Medulla oblongata (tissue), 1 donor: ENCODE data around the gene PUS7.
"Not testable (repeated sequence)": the region's sequence is repeated elsewhere in the genome, so short reads cannot be mapped to it uniquely, and the experiment has no call there.

Experiments used
- DNase-seq: peaks from one replicate; pipeline ENCODE4 v3.0.0-alpha.2; 2015; ENCODE audit errors: extremely low spot score

PUS7 gene

GRCh38 chr7:105496521-105496920 lies 25.6 kb downstream of the PUS7 start:
- no peak for DNase-seq

GRCh38 chr7:105493923-105494315 lies 28.2 kb downstream of the PUS7 start:
- DNase-seq, result no peak

- no peak for DNase-seq
Observed at GRCh38 chr7:105493196-105493922, 28.7 kb downstream of the PUS7 start.

GRCh38 chr7:105489409-105489808 lies 32.7 kb downstream of the PUS7 start:
- DNase-seq, result no peak

- peak; percentile 62 for DNase-seq
Observed at GRCh38 chr7:105487579-105488571, 34.2 kb downstream of the PUS7 start.

- DNase-seq, result no peak
Observed at GRCh38 chr7:105480931-105481330, 41.1 kb downstream of the PUS7 start.

GRCh38 chr7:105478606-105479005 lies 43.5 kb downstream of the PUS7 start:
- no peak for DNase-seq

- no peak for DNase-seq
Observed at GRCh38 chr7:105477908-105478307, 44.2 kb downstream of the PUS7 start.

GRCh38 chr7:105474045-105474444 lies 48.0 kb downstream of the PUS7 start:
- no peak for DNase-seq

GRCh38 chr7:105473163-105473562 lies 48.9 kb downstream of the PUS7 start:
- DNase-seq, result no peak

GRCh38 chr7:105470846-105471245 lies 51.2 kb downstream of the PUS7 start:
- no peak for DNase-seq

- DNase-seq, result no peak
Observed at GRCh38 chr7:105470090-105470489, 52.0 kb downstream of the PUS7 start.

- DNase-seq, result no peak
Observed at GRCh38 chr7:105462765-105463420, 59.2 kb downstream of the PUS7 start.

- no peak for DNase-seq
Observed at GRCh38 chr7:105461518-105461917, 60.6 kb downstream of the PUS7 start.

- DNase-seq, result no peak
Observed at GRCh38 chr7:105457619-105458225, 64.3 kb downstream of the PUS7 start.

- peak; percentile 35 for DNase-seq
Observed at GRCh38 chr7:105454921-105455320, 67.2 kb downstream of the PUS7 start.

- DNase-seq, result no peak
Observed at GRCh38 chr7:105454095-105454747, 67.8 kb downstream of the PUS7 start.

- DNase-seq, result no peak
Observed at GRCh38 chr7:105452085-105452484, 70.0 kb downstream of the PUS7 start.

- DNase-seq, result not testable (repeated sequence)
Observed at GRCh38 chr7:105450870-105451269, 71.2 kb downstream of the PUS7 start.

- no peak for DNase-seq
Observed at GRCh38 chr7:105450177-105450861, 71.8 kb downstream of the PUS7 start.

GRCh38 chr7:105448181-105448580 lies 73.9 kb downstream of the PUS7 start:
- no peak for DNase-seq
